ENCODE measurements around the gene TTYH2. TPM values are rescaled to one million over a fixed set of nuclear protein-coding genes. Genes with fewer than 3 reads are reported as not detected.

Gene TTYH2
- polyA plus RNA-seq, 1 of the 3 experiments (the other 2 are of a cell fraction), result 16.1 TPM

GRCh38 chr17:74239172-74239571 lies 25.8 kb downstream of the TTYH2 start:
- no peak for DNase-seq
- TF ChIP-seq FOXM1 (IDR thresholded peaks at IDR 0.05; ENCODE audit: low read depth) (no peak), TAF1 (IDR thresholded peaks at IDR 0.05; ENCODE audit: borderline replicate concordance, low read depth, low read length) (no peak), GABPA (IDR thresholded peaks at IDR 0.05; ENCODE audit: low read depth) (no peak), MXI1 (IDR thresholded peaks at IDR 0.05; ENCODE audit: low read depth, low read length) (no peak), CHD2 (IDR thresholded peaks at IDR 0.05; ENCODE audit: low read length, partially characterized antibody) (no peak), ELF1 (IDR thresholded peaks at IDR 0.05) (no peak), RAD21 (IDR thresholded peaks at IDR 0.05; ENCODE audit: low read length) (no peak), POLR2AphosphoS5 (IDR thresholded peaks at IDR 0.05; ENCODE audit: low read depth, low read length) (no peak), FOXJ3 (CRISPR knock-in tag; IDR thresholded peaks at IDR 0.05) (no peak), EZH2phosphoT487 (IDR thresholded peaks at IDR 0.05; ENCODE audit: borderline replicate concordance, low read depth) (no peak)
- TF ChIP-seq, protein P1, sequence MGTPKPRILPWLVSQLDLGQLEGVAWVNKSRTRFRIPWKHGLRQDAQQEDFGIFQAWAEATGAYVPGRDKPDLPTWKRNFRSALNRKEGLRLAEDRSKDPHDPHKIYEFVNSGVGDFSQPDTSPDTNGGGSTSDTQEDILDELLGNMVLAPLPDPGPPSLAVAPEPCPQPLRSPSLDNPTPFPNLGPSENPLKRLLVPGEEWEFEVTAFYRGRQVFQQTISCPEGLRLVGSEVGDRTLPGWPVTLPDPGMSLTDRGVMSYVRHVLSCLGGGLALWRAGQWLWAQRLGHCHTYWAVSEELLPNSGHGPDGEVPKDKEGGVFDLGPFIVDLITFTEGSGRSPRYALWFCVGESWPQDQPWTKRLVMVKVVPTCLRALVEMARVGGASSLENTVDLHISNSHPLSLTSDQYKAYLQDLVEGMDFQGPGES (IDR thresholded peaks at IDR 0.05; ENCODE audit: low read depth, low read length), result no peak
- TF ChIP-seq, protein P2, sequence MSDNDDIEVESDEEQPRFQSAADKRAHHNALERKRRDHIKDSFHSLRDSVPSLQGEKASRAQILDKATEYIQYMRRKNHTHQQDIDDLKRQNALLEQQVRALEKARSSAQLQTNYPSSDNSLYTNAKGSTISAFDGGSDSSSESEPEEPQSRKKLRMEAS (IDR thresholded peaks at IDR 0.05; ENCODE audit: low read depth), result no peak
- TF ChIP-seq, protein P3, sequence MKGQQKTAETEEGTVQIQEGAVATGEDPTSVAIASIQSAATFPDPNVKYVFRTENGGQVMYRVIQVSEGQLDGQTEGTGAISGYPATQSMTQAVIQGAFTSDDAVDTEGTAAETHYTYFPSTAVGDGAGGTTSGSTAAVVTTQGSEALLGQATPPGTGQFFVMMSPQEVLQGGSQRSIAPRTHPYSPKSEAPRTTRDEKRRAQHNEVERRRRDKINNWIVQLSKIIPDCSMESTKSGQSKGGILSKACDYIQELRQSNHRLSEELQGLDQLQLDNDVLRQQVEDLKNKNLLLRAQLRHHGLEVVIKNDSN (IDR thresholded peaks at IDR 0.05; ENCODE audit: borderline replicate concordance, low read depth), result no peak
- Histone ChIP-seq H4K20me1 (ENCODE audit: insufficient read depth) (no peaks in the 10 kb centered on the region), H3K9me2 (no peaks in the 10 kb centered on the region), H3K4me2 (no peak overlapping the region), H3K79me2 (ENCODE audit: insufficient read depth) (no peaks in the 10 kb centered on the region), H3K9ac (no peak overlapping the region), H3K9me3 (no peaks in the 10 kb centered on the region), H2AFZ (ENCODE audit: low read depth) (no peak overlapping the region), H3K27ac (ENCODE audit: low read depth in 2 of 2, low read length in 1 of 2) (no peak overlapping the region), H3F3A (replicated peaks; ENCODE audit: insufficient read depth) (no peaks in the 10 kb centered on the region), H3K36me3 (replicated peaks in 1 of 2; ENCODE audit: control insufficient read depth in 1 of 2, insufficient read depth in 2 of 2, low read length in 1 of 2) (no peaks in the 10 kb centered on the region), H3K4me1 (ENCODE audit: control insufficient read depth in 1 of 2, insufficient read depth in 2 of 2, low read depth in 1 of 2, low read length in 1 of 2) (peaks cover 0 to 16% of the 10 kb centered on the region in 2 experiments; a peak in 1 of 4 replicates), H3K27me3 (ENCODE audit: insufficient read depth) (no peaks in the 10 kb centered on the region), H3K4me3 (ENCODE audit: low read depth in 2 of 2, low read length in 1 of 2) (no peak overlapping the region)
- ChIA-PET CTCF (interaction anchor here (1.0 kb wide), 1 partner anchor 13 kb away, joined by 4 read pairs; no protein-coding TSS in a partner anchor), POLR2A (no interaction called here)
- 72% methylated on average over 10 of the region's 10 CpGs for WGBS (ENCODE audit: low lambda C conversion rate)

- TF ChIP-seq CHD2 (IDR thresholded peaks at IDR 0.05; ENCODE audit: low read length, partially characterized antibody) (no peak), FOSL2 (IDR thresholded peaks at IDR 0.05; ENCODE audit: borderline replicate concordance, low read depth) (no peak), GATA2 (CRISPR knock-in tag; IDR thresholded peaks at IDR 0.05) (no peak), RAD21 (IDR thresholded peaks at IDR 0.05; ENCODE audit: low read length) (no peak), JUND (IDR thresholded peaks at IDR 0.05) (no peak), GABPA (IDR thresholded peaks at IDR 0.05; ENCODE audit: low read depth) (no peak), RFX5 (IDR thresholded peaks at IDR 0.05; ENCODE audit: low read length) (no peak), NFIC (IDR thresholded peaks at IDR 0.05; ENCODE audit: borderline replicate concordance) (no peak), MXI1 (IDR thresholded peaks at IDR 0.05; ENCODE audit: low read depth, low read length) (no peak), SMC3 (IDR thresholded peaks at IDR 0.05; ENCODE audit: low read depth, low read length) (no peak)
- TF ChIP-seq, protein P4, sequence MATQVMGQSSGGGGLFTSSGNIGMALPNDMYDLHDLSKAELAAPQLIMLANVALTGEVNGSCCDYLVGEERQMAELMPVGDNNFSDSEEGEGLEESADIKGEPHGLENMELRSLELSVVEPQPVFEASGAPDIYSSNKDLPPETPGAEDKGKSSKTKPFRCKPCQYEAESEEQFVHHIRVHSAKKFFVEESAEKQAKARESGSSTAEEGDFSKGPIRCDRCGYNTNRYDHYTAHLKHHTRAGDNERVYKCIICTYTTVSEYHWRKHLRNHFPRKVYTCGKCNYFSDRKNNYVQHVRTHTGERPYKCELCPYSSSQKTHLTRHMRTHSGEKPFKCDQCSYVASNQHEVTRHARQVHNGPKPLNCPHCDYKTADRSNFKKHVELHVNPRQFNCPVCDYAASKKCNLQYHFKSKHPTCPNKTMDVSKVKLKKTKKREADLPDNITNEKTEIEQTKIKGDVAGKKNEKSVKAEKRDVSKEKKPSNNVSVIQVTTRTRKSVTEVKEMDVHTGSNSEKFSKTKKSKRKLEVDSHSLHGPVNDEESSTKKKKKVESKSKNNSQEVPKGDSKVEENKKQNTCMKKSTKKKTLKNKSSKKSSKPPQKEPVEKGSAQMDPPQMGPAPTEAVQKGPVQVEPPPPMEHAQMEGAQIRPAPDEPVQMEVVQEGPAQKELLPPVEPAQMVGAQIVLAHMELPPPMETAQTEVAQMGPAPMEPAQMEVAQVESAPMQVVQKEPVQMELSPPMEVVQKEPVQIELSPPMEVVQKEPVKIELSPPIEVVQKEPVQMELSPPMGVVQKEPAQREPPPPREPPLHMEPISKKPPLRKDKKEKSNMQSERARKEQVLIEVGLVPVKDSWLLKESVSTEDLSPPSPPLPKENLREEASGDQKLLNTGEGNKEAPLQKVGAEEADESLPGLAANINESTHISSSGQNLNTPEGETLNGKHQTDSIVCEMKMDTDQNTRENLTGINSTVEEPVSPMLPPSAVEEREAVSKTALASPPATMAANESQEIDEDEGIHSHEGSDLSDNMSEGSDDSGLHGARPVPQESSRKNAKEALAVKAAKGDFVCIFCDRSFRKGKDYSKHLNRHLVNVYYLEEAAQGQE (IDR thresholded peaks at IDR 0.05; ENCODE audit: low read depth, low read length), result no peak
- peaks cover 0 to 32% of the 10 kb centered on the region in 2 experiments; a peak in 1 of 4 replicates for H3K4me1 ChIP-seq (ENCODE audit: control insufficient read depth in 1 of 2, insufficient read depth in 2 of 2, low read depth in 1 of 2, low read length in 1 of 2)
- H3K9me3 ChIP-seq, result no peaks in the 10 kb centered on the region
- no peaks in the 10 kb centered on the region for H3K79me2 ChIP-seq (ENCODE audit: insufficient read depth)
- H3K36me3 ChIP-seq (replicated peaks in 1 of 2; ENCODE audit: control insufficient read depth in 1 of 2, insufficient read depth in 2 of 2, low read length in 1 of 2), result no peaks in the 10 kb centered on the region
- no peaks in the 10 kb centered on the region for H3K9me2 ChIP-seq
- H4K20me1 ChIP-seq (ENCODE audit: insufficient read depth), result no peaks in the 10 kb centered on the region
- 88% methylated on average over 11 of the region's 11 CpGs for WGBS (ENCODE audit: low lambda C conversion rate)
- no peak for DNase-seq
- H2AFZ ChIP-seq (ENCODE audit: low read depth), result no peak overlapping the region
- no peak overlapping the region for H3K4me3 ChIP-seq (ENCODE audit: low read depth in 2 of 2, low read length in 1 of 2)
- H3K9ac ChIP-seq, result no peak overlapping the region
- CTCF ChIA-PET, result interaction anchor here (0.7 to 1.4 kb wide), 2 partner anchors 20 to 55 kb away, joined by 3 to 4 read pairs; no protein-coding TSS in a partner anchor
- H3K27me3 ChIP-seq (ENCODE audit: insufficient read depth), result no peaks in the 10 kb centered on the region
- no peak overlapping the region for H3K4me2 ChIP-seq
- no peaks in the 10 kb centered on the region for H3F3A ChIP-seq (replicated peaks; ENCODE audit: insufficient read depth)
- H3K27ac ChIP-seq (ENCODE audit: low read depth in 2 of 2, low read length in 1 of 2), result no peak overlapping the region
- POLR2A ChIA-PET, result no interaction called here
These were observed 27.3 kb downstream of the TTYH2 start for GRCh38 chr17:74240618-74241205.

Measured in SK-N-SH (cell line).